ENCODE measurements around the gene SREBF1. TPM values are rescaled to one million over a fixed set of nuclear protein-coding genes. Genes with fewer than 3 reads are reported as not detected.

Gene SREBF1
- polyA plus RNA-seq, 1 experiment, result 13.6 TPM

DNA sequence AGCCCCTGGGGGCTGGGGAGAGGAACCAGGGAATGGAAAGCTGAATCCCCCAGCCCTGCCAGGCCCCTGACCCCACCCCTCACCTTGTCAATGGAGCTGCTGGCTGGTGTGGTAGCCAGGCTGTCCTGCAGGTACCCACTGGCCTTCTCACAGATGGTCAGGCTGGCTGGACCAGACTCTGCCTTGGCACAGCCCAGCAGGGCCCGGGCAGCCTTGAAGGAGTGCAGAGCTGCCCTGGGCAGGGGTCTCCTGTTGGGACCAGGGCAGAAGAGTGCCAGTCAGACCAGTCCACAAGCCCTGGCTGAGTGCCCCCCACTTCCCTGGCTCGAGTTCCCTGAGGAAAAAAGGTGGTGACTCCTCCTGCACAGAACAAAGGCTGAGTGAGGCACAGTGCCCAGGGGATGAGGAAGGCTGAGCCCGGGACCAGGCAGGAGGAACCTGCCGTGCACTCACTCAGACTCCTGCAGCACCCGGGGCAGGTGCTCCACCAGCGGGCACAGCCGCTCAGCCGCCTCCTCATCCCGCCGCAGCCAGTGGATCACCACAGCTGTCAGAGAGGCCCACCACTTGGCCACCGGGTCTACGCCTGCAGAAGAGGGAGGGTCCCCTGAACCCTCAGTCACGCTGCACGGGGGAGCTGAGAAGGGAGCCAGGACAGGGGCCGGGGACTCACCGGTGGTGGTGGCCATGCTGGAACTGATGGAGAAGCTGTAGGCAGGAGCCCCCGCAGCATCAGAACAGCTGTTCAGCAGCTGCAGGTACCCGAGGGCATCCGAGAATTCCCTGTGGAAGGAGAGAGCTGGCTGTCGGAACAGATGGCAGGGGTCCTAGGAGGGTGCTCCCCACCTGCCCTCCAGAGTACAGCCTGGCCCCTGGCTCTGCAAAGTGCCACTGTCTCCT, 22.4 kb downstream of the SREBF1 start:
- peaks cover 5% of the 10 kb centered on the region; the same call in 1 of the 2 replicates for H3K9me3 ChIP-seq (ENCODE audit: control insufficient read depth, insufficient read depth, low read length)
- TF ChIP-seq CTCF (IDR thresholded peaks at IDR 0.05; ENCODE audit: low read depth, low read length), result no peak
- ChIA-PET CTCF (no interaction called here), POLR2A (no interaction called here)
- H3K27me3 ChIP-seq (ENCODE audit: control insufficient read depth, insufficient read depth, low read length), result no peaks in the 10 kb centered on the region
- H3K4me3 ChIP-seq (ENCODE audit: low read depth, low read length), result no peak overlapping the region
- no peak overlapping the region for H3K27ac ChIP-seq (ENCODE audit: low read depth, low read length)
- no peak for DNase-seq (ENCODE audit: low read depth, low spot score)

DNA sequence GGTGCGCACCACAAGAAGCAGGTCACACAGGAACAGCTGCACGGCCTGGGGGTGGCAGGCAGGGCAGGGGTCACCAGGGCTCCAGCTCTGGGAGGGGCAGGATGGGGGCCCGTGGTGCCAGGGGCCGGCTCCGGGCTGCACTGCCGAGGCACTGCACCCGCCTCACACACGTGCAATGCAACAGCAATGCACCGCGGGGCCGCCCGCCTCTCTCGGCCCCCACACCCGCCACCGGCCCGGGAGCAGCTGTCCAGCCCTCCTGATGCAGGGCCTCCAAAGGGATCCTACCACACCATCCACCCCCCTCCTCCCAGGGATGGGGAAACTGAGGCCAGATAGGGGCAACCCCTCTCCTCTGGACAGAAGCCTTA, 23.1 kb downstream of the SREBF1 start:
- DNase-seq (ENCODE audit: low read depth, low spot score), result no peak
- no peaks in the 10 kb centered on the region for H3K27me3 ChIP-seq (ENCODE audit: control insufficient read depth, insufficient read depth, low read length)
- CTCF ChIA-PET, result interaction anchor here (2.8 to 3.1 kb wide), 2 partner anchors 44 to 46 kb away, joined by 12 to 19 read pairs; no protein-coding TSS in a partner anchor
- peaks cover 5% of the 10 kb centered on the region; the same call in 1 of the 2 replicates for H3K9me3 ChIP-seq (ENCODE audit: control insufficient read depth, insufficient read depth, low read length)
- no peak overlapping the region for H3K4me3 ChIP-seq (ENCODE audit: low read depth, low read length)
- no peak for TF ChIP-seq CTCF (IDR thresholded peaks at IDR 0.05; ENCODE audit: low read depth, low read length)
- POLR2A ChIA-PET, result no interaction called here
- no peak overlapping the region for H3K27ac ChIP-seq (ENCODE audit: low read depth, low read length)

DNA sequence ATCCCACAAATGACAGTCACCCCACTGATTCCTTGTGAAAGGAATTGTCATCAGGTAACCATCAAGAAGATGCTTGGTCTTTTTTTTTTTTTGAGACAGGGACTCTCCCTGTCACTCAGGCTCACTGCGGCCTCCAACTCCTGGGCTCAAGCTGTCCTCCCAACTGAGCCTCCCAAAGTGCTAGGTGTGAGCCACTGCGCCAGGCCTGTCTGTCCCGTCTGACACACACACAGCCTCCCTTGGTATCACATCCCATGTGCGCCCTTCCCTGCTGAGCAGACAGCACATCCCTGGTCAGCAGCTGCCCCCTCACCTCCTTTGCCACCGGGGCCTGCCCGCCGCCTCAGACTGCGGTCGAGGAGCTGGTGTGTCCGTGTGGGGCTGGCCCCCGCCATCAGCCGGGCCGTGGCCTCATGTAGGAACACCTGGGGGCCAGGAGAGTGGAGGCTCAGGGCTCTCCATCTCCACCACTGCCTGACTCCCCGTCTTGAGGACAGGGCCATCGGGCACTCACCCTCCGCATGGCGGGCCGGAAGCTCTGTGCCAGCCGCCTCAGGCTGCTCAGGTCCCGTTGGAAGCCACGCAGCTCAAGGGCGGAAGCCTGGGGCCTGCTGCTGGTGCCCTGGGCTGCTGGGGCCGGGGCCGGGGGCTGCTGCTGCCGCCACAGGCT, 23.6 kb downstream of the SREBF1 start:
- ChIA-PET POLR2A (interaction anchor here (1.1 kb wide), 1 partner anchor 23 kb away, joined by 4 read pairs; the partner anchor contains the start of gene SREBF1), CTCF (interaction anchor here (0.8 to 3.1 kb wide), 9 partner anchors 8 to 221 kb away, joined by 3 to 20 read pairs (median 7); no protein-coding TSS in a partner anchor)
- H3K27ac ChIP-seq (ENCODE audit: low read depth, low read length), result no peak overlapping the region
- H3K27me3 ChIP-seq (ENCODE audit: control insufficient read depth, insufficient read depth, low read length), result no peaks in the 10 kb centered on the region
- no peak for DNase-seq (ENCODE audit: low read depth, low spot score)
- no peak overlapping the region for H3K4me3 ChIP-seq (ENCODE audit: low read depth, low read length)
- no peak for TF ChIP-seq CTCF (IDR thresholded peaks at IDR 0.05; ENCODE audit: low read depth, low read length)
- H3K9me3 ChIP-seq (ENCODE audit: control insufficient read depth, insufficient read depth, low read length), result peaks cover 5% of the 10 kb centered on the region; the same call in 1 of the 2 replicates

DNA sequence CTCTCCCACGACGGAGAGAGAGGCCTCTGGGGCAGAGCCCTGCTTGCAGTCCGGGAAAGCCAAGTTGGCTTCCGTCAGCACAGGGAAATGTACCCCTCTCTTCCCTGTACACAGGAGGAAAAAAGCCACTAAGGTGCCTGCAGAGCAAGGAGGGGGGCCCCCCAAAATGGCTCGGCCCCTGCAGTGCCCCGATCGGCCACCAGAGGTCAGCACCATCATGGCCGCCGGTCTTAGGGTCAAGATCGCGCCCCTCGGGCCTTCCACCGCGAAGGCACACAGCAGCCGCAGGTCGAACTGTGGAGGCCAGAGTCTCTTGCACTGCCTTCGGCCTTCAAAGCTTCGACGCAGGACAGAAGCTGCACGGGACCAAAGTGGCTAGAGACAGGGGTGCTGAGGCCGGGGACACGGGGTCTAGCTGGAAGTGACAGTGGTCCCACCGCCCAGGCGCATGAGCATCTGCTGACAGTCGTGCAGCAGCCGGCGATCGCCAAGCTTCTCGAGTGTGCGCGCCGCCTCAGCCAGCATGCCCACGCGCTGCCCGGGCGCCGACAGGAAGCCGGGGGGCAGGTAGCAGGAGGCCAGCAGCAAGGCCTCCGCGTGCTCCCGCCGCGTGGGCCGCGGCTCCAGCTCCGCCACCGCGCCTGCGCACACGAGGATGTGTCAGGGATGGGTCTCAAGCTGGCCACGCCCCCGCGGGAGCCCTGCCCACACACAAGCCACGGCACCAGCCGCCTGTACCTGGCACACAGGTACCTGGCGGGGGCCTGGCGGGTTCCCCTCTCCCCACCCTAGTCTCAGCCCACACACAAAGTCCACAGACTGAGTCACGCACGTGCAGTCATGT, 24.4 kb downstream of the SREBF1 start:
- no peak for DNase-seq (ENCODE audit: low read depth, low spot score)
- H3K4me3 ChIP-seq (ENCODE audit: low read depth, low read length), result no peak overlapping the region
- no peaks in the 10 kb centered on the region for H3K27me3 ChIP-seq (ENCODE audit: control insufficient read depth, insufficient read depth, low read length)
- H3K27ac ChIP-seq (ENCODE audit: low read depth, low read length), result no peak overlapping the region
- TF ChIP-seq CTCF (IDR thresholded peaks at IDR 0.05; ENCODE audit: low read depth, low read length), result peak; percentile 99
- ChIA-PET POLR2A (interaction anchor here (1.1 kb wide), 1 partner anchor 24 kb away, joined by 4 read pairs; the partner anchor contains the start of gene SREBF1), CTCF (interaction anchor here (0.5 to 3.1 kb wide), 14 partner anchors 9 to 223 kb away, joined by 3 to 20 read pairs (median 5); no protein-coding TSS in a partner anchor)
- peaks cover 5% of the 10 kb centered on the region; the same call in 1 of the 2 replicates for H3K9me3 ChIP-seq (ENCODE audit: control insufficient read depth, insufficient read depth, low read length)

All from AG04450 (cell line).